Uterus (tissue), 2 donors: Measurements from ENCODE around the gene GMDS.

Experiments
- CTCF ChIP-seq, 4 experiments: fragments of 200-600 bp in 2 of 4; fragments of 450-650 bp in 2 of 4; sonication (generic) in 2 of 4; IDR thresholded peaks; one replicate each; pipeline ENCODE4 v1.5.1; 2016 to 2019; ENCODE audit warnings: antibody characterized with exemption in 4 of 4, mild to moderate bottlenecking in 2 of 4, moderate library complexity in 1 of 4
- POLR2A ChIP-seq, 2 donors: fragments of 450-650 bp; IDR thresholded peaks; one replicate each; pipeline ENCODE4 v1.6.1; 2016; ENCODE audit warnings: antibody characterized with exemption in 2 of 2, mild to moderate bottlenecking in 1 of 2, moderate library complexity in 1 of 2

- TF ChIP-seq CTCF (IDR thresholded peaks at IDR 0.05), result no peak
- TF ChIP-seq POLR2A (IDR thresholded peaks at IDR 0.05), result no peak
Measured at GRCh38 chr6:1792989-1793388, 452.4 kb downstream of the GMDS start.
